NCI-H524 treated with DMSO at 0.1 percent for 48 hours (cell line): Measurements from ENCODE around the gene LRRC8C.
"Not testable (repeated sequence)": the region's sequence is repeated elsewhere in the genome, so short reads cannot be mapped to it uniquely, and the experiment has no call there.

Experiments used
- DNase-seq: peaks from one replicate; lab custom pipeline; 2025; lab: John Stamatoyannopoulos, UW

LRRC8C gene

GRCh38 chr1:89632657-89633247 is at the start of gene LRRC8C:
TSS of gene LRRC8C (plus strand) at chr1:89633120. CDS start at chr1:89686474, 53,354 bp downstream.
- DNase-seq, result peak; percentile 10

- no peak for DNase-seq
These were observed 48.7 kb upstream of the LRRC8C start for GRCh38 chr1:89584211-89584610.

GRCh38 chr1:89584781-89585180 is 48.1 kb upstream of the LRRC8C start:
- DNase-seq, result no peak

DNA sequence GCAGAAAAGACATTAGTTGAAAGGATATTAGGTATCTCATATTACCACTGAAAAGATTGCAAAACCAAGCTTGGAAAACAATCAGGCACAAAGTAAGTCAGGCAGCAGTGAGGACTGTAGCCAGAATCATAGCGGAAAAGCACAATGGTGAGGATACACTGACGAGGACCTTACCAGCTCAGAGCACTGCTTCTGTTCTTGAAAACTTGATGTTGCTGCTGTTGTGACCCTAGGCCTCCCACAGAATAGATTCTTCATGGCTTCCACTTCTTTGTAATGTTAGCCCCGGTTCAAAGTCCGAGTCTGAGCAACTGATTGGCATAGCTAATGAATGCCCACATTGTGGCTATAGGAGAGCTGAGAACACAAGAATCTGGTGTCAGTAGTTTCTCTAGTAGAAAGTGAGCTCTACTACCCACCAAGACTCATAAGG is 45.2 kb upstream of the LRRC8C start:
- no peak for DNase-seq

- DNase-seq, result no peak
These were observed 44.4 kb upstream of the LRRC8C start for GRCh38 chr1:89588480-89588879.

- no peak for DNase-seq
These were observed 43.4 kb upstream of the LRRC8C start for GRCh38 chr1:89589515-89589914.

DNA sequence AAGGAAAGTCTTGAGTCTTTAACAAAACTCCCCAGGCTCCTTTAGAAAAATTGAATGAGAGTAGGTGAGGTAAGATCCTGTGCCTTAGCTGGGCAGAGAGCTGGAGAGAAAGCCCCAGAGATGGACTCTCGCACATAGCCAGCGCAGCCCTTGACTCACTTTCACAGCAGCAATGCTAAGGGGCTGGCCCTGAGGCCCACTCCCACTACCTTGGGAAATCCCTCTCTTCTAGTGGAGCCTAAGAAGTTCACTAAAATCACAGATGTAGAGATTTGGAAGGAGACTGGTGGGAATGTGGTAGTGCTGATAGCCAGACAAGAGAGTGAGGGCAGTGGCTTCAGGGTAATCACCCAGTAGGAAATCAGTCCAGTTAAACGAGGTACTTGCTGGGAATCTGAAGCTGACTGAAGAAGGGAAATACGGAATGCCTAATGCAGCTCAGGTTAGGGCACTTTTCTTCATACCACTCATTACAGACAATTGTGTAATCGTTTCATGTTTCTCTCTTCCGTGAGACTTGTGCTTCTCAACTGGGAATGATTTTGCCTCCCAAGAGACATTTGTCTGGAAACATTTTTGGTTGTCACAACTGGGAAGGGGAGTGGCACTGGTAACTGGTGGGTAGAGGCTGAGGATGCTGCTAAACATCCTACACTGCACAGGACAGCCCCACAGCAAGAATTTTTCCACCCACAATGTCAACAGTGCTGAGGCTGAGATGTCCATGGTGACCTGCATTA is 42.4 kb upstream of the LRRC8C start:
- DNase-seq, result no peak

DNA sequence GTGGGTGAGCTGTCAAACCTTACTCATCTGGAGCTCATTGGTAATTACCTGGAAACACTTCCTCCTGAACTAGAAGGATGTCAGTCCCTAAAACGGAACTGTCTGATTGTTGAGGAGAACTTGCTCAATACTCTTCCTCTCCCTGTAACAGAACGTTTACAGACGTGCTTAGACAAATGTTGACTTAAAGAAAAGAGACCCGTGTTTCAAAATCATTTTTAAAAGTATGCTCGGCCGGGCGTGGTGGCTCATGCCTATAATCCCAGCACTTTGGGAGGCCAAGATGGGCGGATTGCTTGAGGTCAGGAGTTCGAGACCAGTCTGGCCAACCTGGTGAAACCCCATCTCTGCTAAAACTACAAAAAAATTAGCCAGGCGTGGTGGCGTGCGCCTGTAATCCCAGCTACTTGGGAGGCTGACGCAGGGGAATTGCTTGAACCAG is 40.0 kb upstream of the LRRC8C start:
- DNase-seq, result not testable (repeated sequence)

GRCh38 chr1:89594096-89594740 is 38.7 kb upstream of the LRRC8C start:
- DNase-seq, result no peak

DNA sequence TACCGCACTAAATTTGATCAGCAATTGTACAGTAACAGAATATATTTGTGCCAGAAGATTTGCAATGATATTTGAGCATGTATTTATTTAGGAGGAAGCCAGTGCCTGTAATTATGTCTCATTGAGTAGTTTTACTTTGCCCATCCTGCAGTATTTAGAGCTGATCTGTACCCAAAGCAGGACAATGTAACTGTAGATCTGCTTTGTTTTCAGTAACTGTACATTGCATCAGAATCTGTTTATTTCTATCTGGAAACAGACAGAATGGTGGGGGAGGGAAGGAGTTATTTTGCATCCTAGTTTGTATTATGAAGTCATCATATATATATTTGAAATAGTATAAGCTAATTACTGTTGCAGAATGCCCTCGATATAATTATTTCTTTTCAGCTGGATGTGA is 36.2 kb upstream of the LRRC8C start:
- no peak for DNase-seq

DNA sequence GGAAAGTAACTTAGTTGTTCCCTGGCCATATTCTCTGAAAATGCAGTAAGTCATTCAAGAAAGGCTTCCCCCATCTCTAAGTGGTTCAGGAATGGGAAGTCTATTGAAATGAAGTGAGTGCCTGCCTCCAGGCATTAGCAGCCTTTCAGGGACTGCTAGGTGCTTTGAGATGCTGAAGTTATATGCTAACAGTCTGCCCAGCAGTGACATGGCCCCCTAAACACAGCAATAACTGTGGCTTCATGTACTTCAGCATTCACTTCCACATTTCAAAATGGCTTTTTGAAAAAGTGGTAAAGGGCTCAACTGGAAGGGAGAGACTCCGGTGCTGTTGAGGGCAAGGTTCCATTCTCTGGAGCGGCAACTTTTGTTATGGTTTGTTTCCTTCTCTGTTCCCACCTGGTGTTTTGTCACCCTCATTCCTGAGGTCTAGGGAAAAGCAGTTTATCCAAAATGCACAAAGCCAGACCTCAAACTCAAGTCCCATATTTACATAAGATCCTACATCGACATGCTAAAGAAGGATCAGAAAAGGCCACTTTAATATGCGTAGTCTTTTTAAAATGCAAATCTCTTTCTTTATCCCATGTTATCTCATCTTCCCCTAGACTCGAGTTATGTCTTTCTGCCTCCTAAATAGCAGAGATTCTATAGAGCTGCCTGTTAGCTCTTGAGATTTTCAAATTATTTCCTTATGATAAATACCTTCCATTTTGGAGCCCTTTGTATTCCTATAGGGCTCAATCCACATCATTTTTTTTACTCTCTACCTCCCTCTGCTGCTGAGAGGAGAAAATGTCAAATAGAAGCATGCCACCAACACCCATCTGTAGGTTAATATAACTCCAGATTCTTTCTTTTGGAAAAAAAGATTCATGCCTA is 34.2 kb upstream of the LRRC8C start:
- no peak for DNase-seq

DNA sequence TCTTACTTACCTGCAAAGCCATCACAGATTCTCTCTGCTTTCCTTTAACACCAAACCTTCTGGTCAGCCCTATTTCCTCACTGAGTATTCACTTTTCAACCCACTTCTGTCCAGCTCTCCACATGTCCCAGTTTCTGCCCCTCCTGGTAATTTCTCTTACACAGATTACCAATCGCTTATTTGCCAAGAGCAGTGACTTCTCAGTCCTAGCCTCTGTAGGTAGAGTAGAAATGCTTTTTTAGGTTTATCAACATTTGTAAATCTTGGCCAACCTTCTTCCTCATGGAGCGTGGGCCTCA is 33.6 kb upstream of the LRRC8C start:
- DNase-seq, result no peak

DNA sequence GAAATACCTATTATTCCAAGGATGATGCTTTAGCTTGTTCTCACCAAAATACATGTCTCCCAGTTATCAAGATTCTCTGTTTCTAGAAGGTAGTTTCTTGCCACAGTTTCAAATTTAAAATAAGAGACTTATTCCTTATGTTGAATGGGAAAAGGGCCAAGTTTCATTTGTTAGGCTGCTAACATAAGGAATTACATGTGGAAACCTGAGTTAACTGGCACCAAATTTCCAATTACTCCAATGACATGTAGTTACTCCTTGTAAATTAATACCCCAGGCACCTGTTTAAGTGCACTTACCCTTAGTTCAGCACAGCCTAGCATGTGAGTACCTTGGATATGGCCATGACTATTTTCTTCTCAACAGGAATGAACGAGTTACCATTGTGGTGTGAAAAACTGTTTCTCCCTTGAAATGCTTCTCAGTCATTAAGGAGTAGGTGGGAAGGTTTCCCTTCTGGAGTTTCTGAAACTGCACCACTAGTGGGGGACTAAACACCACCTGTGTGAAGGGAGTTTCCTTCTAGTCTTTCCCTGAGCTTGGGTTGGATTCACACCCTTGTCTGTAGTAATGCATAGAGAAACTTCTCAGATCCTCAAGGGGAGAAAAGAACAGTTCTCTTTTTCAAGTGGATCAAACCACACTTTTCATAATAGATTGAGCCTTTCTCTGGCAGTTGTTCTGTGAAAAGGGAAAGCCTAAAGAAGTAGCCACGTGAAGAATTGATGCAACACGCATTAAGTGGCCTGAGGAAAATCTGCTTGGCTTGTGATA is 32.3 kb upstream of the LRRC8C start:
- DNase-seq, result no peak

DNA sequence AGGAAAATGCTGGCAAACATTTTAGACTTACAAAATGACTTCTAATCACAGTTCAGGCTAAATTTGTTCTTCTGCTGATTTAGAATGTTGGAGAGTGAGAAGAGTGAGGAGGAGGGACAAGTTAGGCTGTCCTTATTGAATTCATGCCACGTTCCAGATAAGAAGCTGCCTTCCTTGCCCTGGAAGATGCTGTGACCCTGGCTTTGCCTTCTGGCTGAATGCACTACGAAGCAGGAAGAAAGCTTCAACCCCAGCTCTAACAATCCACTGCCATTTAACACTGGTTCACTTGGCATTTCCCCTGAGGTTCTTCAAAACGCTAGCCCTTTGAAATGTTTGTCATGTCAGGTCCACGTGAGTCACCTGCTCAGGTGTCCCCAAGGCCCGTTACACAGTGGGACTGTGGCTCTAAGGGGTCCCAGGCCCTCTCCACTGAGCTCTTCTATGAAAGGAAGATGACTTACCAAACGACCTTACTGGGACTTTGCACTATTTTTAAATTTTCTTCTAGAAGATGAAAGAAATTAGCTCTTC is 30.0 kb upstream of the LRRC8C start:
- no peak for DNase-seq

DNA sequence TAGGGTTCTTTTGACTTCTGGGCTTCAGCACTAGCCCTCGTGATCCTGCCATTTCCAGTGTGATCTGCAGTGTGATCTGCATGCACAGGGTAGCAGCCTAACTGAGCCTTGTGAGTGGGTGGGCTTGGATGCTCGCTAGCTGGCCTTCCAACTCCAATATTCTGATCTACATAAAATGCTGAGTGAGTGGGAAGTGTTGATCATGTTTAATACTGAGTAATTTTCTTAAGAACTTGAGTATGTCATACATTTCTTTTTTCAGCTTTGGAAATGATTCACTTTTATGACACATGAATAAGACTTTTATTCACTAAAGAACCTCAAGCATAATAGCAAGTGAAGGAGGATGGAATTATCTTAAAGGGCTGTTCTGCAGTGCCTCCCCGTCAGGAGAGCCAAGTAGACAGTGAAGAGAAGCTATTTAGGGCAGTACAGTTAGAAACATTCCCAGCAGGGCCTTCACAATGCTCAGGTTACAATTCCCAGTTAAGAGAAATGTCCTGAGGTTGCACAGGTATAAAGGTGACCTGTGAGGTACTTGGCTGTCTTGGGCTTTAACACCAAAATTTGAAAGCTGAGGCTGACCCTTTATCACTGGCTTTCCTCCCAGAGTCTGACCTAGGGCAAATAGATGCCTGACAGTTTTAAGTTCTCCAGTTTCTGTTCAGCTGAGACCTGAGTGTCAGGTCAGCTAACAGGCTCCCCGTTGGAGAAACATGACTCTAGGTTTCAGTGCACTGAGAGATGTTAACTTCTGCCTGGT is 29.1 kb upstream of the LRRC8C start:
- no peak for DNase-seq

DNA sequence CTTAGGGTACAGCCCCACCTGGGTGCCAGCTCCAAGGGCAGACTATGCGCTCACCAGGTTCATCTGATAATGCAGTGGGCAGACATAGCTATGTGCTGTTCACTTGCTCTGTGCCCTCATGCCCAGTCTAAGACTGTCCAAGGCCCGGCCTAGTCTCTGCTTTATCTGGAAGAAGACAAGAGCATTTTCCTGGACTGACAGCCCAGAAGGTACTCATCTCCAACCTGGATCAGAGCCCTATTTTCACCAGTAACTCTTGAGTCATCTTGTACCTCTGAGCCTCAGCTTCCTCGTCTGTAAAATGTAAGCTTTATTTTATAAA is 28.5 kb upstream of the LRRC8C start:
- no peak for DNase-seq

DNA sequence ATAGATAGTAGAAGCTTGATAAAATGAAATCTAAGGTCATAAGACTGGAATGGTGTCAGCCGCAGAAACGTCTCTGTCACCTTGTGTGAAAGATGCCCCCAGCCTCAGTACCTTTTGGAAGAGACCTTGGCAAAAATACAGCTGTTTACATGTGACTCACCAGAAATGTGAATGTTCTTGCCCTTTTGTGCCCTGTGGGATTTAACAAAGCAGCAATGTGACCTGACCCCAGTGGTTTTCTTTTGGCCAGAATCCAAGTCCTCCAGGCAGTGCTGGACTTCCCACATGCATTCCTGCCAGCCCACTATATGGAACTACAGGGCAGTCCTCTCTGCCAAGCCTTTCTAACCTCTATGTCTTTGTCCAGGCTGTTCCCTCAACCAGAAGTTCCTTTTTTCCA is 27.2 kb upstream of the LRRC8C start:
- DNase-seq, result no peak

DNA sequence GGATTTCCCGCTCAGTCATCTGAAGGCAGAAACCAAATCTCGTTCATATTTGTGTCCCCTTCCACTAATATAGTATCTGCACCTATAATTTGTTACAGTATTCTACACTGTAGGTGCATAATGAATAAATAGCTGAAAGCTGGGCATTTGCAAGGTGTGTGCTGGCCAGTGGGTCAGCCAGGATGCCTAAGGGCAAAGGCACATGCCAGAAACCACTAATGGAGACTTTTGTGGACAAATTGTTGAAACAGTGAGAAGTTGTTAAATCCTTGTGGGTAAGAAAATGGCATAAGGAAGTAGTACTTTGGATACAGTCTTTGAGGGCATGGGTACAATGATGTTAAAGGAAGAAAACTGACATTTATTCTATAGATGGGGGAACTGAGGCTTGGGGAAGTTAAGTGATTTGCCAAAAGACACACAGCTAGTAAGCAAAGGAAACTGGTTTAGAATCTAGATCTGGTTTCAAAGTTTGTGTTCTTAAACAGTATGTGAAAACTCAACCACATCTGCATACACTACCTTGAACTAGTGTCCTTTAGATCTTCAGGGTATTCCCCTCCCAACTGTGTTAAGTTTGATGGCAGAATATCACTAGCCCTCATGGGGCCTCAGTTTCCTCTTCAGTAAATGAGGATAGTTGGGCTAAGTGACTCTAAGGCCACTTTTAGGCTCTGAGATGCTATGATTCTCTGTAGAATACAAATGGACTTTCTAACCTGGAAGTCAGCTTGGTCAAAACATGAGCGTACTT is 26.5 kb upstream of the LRRC8C start:
- no peak for DNase-seq

- no peak for DNase-seq
These were observed 25.8 kb upstream of the LRRC8C start for GRCh38 chr1:89607156-89607555.
